GM21786 (cell line): Measurements from ENCODE around the gene SERPINF2.
"Not testable (repeated sequence)": the region's sequence is repeated elsewhere in the genome, so short reads cannot be mapped to it uniquely, and the experiment has no call there.

Experiments used
- ATAC-seq: cut with Tn5 transposase; IDR thresholded peaks from one replicate; pipeline ENCODE4 v1.9.1; 2021; ENCODE audit not compliant: unreplicated experiment

The SERPINF2 gene

GRCh38 chr17:1716076-1716911 is 26.4 kb upstream of the SERPINF2 start:
- peak; percentile 79 for ATAC-seq

DNA sequence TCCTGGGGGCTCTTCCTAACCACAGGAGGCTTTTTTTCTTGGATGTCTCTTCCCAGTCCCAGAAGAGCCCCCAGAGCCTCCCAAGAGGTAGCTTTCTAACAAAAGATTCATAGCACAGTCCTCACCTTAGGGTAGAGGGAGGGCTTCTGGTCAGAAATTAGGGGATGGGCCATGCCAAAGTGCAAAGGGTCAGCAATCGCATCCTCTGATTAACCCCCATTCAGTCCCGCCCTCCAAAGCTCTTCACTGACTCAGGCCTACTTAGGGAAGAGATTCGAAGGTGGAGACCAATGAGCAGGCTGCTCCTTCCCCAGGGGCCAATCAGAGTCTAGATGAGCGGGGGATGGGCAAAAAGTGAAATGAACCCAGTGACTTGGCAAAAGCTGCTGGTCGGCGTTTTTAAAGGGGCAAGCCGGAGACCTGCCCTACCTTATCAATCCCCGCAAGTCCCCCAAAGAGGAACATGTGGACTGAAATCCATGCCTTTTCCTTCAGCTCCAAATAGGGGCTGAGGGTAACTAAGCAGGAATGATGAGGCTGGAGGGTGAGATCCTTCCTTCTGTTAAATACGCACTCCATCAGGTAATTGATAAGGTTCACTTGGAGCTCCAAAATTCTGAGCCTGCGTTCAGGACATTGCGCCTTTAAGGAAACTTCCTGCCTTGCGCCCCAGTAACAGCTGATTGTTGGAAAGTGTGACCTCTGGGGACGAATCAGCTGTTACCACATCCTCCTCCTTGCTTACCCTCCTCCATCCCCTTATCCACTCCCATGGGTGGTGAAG is 25.6 kb upstream of the SERPINF2 start:
- ATAC-seq, result peak; percentile 39

DNA sequence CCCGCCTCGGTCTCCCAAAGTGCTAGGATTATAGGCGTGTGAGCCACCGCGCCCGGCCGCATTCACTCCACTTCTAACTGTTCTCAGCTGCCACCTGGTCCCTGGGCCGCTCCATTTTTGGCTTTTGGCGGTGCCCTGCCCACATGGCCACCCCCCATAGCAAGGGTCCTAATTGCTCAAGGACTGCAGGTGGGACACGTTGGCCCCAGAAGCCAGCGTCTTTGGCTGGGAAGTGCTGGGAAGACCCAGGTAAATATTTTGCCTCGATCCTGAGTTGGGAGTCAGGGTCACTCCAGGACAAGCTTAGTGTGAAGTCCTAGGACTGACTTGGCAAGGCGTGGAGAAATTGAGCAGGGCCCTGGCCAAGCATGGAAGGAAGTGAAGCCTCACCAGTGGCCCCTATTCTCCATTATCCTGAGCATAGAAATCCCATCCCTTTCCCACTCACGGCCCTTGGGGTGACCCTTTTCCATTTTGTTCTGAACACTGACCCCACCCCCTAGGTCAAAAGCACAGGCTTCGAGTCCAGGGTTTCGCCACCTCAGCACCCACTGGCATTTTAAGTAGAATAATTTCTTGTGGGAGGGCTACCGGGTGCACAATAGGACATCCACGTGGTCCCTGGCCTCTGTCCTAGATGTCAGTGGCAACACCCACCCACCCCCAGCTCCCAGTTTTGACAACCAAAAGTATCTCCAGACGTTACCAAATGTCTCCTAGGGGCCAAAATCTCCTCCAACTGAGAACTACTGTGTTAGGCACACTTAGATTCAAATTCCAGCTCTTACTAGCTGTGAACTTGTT is 24.1 kb upstream of the SERPINF2 start:
- no peak for ATAC-seq

- no peak for ATAC-seq
These were observed 21.8 kb upstream of the SERPINF2 start for GRCh38 chr17:1720856-1721386.

GRCh38 chr17:1722022-1722421 is 20.6 kb upstream of the SERPINF2 start:
- ATAC-seq, result not testable (repeated sequence)

DNA sequence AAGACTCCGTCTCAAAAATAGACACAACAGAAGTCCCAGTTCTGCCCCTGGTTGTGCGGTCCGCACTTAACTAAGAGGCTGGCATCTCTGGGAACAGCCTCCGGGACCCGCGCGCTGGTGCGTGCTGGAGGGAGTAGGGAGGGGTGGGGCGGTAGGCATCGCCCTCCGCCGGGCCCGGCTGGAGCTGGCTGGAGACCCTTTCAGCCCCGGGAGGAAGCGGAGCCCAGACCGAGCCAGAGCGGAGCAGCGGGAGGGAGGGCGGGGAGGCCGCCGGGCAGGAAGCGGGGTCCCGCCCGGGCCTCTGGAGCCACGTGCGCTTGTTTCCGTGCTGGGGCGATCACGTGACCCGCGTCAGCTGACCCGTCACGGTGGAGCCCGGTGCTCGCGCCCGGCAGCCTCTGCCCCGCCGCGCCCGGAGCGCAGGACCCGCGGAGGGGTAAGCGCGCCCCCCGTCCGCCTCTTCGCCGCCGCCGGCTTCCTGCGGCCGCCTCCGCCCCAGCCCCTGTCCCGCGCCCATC is 18.3 kb upstream of the SERPINF2 start, which contains the start of gene WDR81:
Gene WDR81, plus strand, starts transcription at position 354 of the 518 bp plus-strand sequence. CDS start 256 bp downstream, outside the sequence.
- peak; percentile 45 for ATAC-seq

DNA sequence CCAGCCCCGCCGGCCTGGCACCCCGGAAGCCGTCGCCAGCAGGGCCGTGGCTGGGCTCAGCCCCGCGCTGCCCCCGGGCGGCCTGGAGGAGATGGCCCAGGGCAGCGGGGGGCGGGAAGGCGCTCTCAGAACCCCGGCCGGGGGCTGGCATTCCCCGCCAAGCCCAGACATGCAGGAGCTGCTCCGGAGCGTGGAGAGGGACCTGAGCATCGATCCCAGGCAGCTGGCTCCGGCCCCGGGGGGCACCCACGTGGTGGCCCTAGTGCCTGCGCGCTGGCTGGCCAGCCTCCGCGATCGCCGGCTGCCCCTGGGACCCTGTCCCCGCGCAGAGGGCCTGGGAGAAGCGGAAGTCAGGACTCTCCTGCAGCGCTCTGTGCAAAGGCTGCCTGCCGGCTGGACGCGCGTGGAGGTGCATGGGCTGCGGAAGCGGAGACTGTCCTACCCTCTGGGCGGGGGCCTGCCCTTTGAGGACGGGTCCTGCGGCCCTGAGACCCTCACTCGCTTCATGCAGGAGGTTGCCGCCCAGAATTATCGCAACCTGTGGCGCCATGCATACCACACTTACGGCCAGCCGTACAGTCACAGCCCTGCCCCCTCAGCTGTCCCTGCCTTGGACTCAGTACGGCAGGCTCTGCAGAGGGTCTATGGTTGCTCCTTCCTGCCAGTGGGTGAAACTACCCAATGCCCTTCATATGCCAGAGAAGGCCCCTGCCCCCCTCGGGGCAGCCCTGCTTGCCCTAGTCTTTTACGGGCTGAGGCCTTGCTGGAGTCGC is 17.6 kb upstream of the SERPINF2 start:
- peak; percentile 22 for ATAC-seq

DNA sequence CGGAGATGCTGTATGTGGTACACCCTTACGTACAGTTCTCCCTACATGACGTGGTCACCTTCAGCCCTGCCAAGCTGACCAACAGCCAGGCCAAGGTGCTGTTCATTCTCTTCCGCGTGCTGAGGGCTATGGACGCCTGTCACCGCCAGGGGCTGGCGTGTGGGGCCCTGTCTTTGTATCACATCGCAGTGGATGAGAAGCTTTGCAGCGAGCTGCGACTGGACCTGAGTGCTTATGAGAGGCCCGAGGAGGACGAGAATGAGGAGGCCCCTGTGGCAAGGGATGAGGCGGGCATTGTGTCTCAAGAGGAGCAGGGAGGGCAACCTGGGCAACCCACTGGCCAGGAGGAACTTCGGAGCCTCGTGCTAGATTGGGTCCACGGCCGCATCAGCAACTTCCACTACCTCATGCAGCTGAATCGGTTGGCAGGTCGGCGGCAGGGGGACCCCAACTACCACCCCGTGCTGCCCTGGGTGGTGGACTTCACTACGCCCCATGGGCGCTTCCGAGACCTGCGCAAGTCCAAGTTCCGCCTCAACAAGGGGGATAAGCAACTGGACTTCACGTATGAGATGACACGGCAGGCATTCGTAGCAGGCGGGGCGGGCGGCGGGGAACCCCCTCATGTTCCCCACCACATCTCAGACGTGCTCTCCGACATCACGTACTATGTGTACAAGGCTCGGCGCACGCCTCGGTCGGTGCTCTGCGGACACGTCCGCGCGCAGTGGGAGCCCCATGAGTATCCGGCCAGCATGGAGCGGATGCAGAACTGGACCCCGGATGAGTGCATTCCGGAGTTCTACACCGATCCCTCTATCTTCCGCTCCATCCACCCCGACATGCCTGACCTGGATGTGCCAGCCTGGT is 16.8 kb upstream of the SERPINF2 start:
- ATAC-seq, result no peak

DNA sequence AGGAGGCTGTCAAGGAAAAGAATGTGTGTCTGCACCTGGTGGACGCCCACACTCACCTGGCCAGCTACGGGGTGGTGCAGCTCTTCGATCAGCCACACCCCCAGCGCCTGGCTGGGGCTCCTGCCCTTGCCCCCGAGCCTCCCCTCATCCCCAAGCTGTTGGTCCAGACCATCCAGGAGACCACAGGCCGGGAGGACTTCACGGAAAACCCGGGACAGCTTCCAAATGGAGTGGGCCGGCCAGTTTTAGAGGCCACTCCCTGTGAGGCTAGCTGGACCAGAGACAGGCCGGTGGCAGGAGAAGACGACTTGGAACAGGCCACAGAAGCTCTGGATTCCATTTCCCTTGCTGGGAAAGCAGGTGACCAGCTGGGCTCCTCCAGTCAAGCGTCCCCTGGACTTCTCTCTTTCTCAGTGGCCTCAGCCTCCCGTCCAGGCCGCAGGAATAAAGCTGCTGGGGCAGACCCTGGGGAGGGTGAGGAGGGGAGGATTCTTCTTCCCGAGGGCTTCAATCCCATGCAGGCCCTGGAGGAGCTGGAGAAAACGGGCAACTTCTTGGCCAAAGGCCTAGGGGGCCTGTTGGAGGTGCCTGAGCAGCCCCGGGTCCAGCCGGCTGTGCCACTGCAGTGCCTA is 15.9 kb upstream of the SERPINF2 start:
- ATAC-seq, result no peak

- ATAC-seq, result no peak
These were observed 15.3 kb upstream of the SERPINF2 start for GRCh38 chr17:1727258-1727789.

GRCh38 chr17:1727876-1728630 is 14.6 kb upstream of the SERPINF2 start:
- ATAC-seq, result no peak

DNA sequence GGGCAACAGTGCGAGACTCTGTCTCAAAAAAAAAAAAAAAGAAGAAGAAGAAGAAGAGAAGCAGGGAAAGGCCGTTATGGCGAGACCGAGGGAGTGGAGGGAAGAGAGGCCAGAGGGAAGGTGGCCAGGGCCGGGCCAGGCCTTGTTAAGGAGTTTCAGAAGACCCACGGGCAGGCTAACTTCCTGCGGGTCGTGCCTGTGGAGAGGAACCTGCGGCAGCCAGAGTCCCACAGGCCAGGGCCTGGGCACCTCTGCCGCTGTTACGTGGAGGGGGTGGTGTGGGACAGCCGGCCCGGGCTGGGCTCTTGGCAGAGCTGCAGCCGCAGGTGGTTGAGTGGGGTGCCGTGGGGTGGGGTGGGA is 12.7 kb upstream of the SERPINF2 start:
- ATAC-seq, result no peak

DNA sequence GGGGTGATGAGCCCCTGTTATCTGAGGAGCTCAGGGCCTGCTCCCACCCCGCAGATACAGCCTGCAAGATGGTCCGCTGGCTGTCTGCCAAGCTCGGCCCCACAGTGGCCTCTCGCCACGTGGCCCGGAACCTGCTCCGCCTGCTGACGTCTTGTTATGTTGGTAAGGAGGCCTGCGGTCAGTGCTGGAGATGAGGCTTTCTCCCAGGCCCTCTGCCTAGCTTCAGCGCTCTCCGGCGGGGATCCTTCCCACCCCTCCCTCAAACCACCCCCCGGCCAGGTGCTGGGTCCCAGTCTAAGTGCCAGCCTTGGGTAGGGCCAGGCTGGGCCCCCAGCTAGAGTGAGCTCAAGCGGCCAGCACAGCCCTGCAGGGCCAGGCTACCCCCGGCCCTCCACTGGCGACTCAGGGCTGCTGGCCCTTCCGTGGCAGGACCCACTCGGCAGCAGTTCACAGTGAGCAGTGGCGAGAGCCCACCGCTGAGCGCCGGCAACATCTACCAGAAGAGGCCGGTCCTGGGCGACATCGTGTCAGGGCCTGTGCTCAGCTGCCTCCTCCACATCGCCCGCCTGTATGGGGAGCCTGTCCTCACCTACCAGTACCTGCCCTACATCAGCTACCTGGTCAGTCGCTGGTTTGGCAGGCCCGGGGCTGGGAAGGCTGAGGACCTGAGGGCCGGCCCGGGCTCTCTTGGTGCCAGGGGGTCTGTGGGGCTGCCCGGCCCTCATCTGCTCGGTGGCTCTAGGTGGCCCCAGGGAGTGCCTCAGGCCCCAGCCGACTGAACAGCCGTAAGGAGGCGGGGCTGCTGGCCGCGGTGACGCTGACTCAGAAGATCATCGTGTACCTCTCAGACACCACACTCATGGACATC is 12.1 kb upstream of the SERPINF2 start:
- ATAC-seq, result no peak

- no peak for ATAC-seq
These were observed 11.5 kb upstream of the SERPINF2 start for GRCh38 chr17:1731194-1731506.

GRCh38 chr17:1732241-1732832 is 10.3 kb upstream of the SERPINF2 start:
- ATAC-seq, result no peak

DNA sequence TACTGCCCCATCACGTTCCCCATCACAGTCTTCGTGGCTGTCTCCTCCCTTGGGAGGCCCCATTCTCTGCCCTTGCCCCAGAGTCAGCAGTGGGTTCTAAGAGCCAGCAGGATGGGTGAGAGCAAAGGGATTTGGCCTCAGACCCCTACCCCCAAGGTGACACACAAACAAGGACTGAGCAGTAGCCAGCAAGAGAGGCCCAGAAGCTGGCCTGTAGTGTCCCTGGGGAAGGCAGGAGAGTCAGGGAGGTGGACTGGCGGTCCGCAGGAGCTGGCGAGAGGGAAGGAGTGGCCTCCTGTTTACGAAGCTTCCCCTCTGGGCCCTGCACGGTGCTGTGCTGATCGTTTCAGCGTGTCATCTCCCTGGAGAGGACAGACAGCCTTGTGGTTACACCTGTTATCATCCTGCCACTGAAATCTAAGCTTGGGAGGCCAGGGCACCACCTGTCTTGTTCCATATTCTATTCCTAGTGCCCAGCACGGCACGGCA is 9.8 kb upstream of the SERPINF2 start:
- no peak for ATAC-seq
